BE2C (cell line): ENCODE data around the gene TBX5.

Experiments
- DNase-seq: peaks from one replicate; pipeline ENCODE4 v3.0.0-alpha.2; 2020
- H3K27me3 ChIP-seq: fragments of 250-450 bp; sonication (Bioruptor Pico); 2 replicates; pipeline ENCODE4 v1.5.1; 2020; ENCODE audit warnings: mild to moderate bottlenecking
- H3K36me3 ChIP-seq: fragments of 250-450 bp; sonication (Bioruptor Pico); 2 replicates; pipeline ENCODE4 v1.5.1; 2020; ENCODE audit warnings: mild to moderate bottlenecking
- H3K4me1 ChIP-seq: fragments of 250-450 bp; sonication (Bioruptor Pico); 2 replicates; pipeline ENCODE4 v1.5.1; 2020
- H3K4me3 ChIP-seq: 2 replicates; pipeline ENCODE4 v1.5.1; 2011; ENCODE audit warnings: low read depth, low read length
- H3K9me3 ChIP-seq: fragments of 250-450 bp; sonication (Bioruptor Pico); 2 replicates; pipeline ENCODE4 v1.5.1; 2020
- CTCF ChIP-seq: IDR thresholded peaks from 2 replicates; pipeline ENCODE4 v1.5.1; 2012; ENCODE audit warnings: mild to moderate bottlenecking, low read depth, low read length

TBX5 gene

GRCh38 chr12:114384739-114385138, 21.2 kb downstream of the TBX5 start:
- DNase-seq = no peak
- no peaks in the 10 kb centered on the region for H3K36me3 ChIP-seq

GRCh38 chr12:114381177-114381576, 24.8 kb downstream of the TBX5 start:
- H3K36me3 ChIP-seq = no peaks in the 10 kb centered on the region
- no peak for TF ChIP-seq CTCF

More at GRCh38 chr12:114384739-114385138, 21.2 kb downstream of the TBX5 start:
- H3K27me3 ChIP-seq = peaks cover 38% of the 10 kb centered on the region
- H3K4me3 ChIP-seq = no peak overlapping the region
- no peak for TF ChIP-seq CTCF
- H3K4me1 ChIP-seq = no peaks in the 10 kb centered on the region
- H3K9me3 ChIP-seq = no peaks in the 10 kb centered on the region

GRCh38 chr12:114371733-114372132, 34.2 kb downstream of the TBX5 start:
- Histone ChIP-seq H3K4me3 (no peak overlapping the region), H3K9me3 (no peaks in the 10 kb centered on the region), H3K4me1 (no peaks in the 10 kb centered on the region), H3K27me3 (peaks cover 34% of the 10 kb centered on the region), H3K36me3 (no peaks in the 10 kb centered on the region)
- no peak for DNase-seq
- TF ChIP-seq CTCF = no peak

More at GRCh38 chr12:114381177-114381576, 24.8 kb downstream of the TBX5 start:
- DNase-seq = no peak
- Histone ChIP-seq H3K27me3 (peaks cover 50% of the 10 kb centered on the region), H3K4me1 (no peaks in the 10 kb centered on the region), H3K9me3 (no peaks in the 10 kb centered on the region), H3K4me3 (no peak overlapping the region)

GRCh38 chr12:114371250-114371649, 34.7 kb downstream of the TBX5 start:
- no peaks in the 10 kb centered on the region for H3K4me1 ChIP-seq
- H3K27me3 ChIP-seq = peaks cover 33% of the 10 kb centered on the region
- no peak for DNase-seq
- no peak overlapping the region for H3K4me3 ChIP-seq
- no peaks in the 10 kb centered on the region for H3K9me3 ChIP-seq
- TF ChIP-seq CTCF = no peak
- no peaks in the 10 kb centered on the region for H3K36me3 ChIP-seq

GRCh38 chr12:114368685-114369452, 37.1 kb downstream of the TBX5 start:
- no peaks in the 10 kb centered on the region for H3K4me1 ChIP-seq
- TF ChIP-seq CTCF = no peak
- DNase-seq = no peak
- H3K4me3 ChIP-seq = no peak overlapping the region
- H3K36me3 ChIP-seq = no peaks in the 10 kb centered on the region
- no peaks in the 10 kb centered on the region for H3K9me3 ChIP-seq
- H3K27me3 ChIP-seq = peaks cover 25% of the 10 kb centered on the region

- Histone ChIP-seq H3K4me1 (no peaks in the 10 kb centered on the region), H3K9me3 (no peaks in the 10 kb centered on the region), H3K36me3 (no peaks in the 10 kb centered on the region), H3K27me3 (peaks cover 5% of the 10 kb centered on the region; the same call in 1 of the 2 replicates), H3K4me3 (no peak overlapping the region)
- no peak for TF ChIP-seq CTCF
- DNase-seq = no peak
These were observed 44.0 kb downstream of the TBX5 start for GRCh38 chr12:114361992-114362391.
